Measurements from ENCODE around the gene ZFYVE27.
"Not testable (repeated sequence)": the region's sequence is repeated elsewhere in the genome, so short reads cannot be mapped to it uniquely, and the experiment has no call there.

Gene ZFYVE27

GRCh38 chr10:97736902-97737769, at the start of gene ZFYVE27:
TSS of gene ZFYVE27 (plus strand) at chr10:97737128. CDS start at chr10:97738478, 1,350 bp downstream.
- DNase-seq = peak; percentile 96

DNA sequence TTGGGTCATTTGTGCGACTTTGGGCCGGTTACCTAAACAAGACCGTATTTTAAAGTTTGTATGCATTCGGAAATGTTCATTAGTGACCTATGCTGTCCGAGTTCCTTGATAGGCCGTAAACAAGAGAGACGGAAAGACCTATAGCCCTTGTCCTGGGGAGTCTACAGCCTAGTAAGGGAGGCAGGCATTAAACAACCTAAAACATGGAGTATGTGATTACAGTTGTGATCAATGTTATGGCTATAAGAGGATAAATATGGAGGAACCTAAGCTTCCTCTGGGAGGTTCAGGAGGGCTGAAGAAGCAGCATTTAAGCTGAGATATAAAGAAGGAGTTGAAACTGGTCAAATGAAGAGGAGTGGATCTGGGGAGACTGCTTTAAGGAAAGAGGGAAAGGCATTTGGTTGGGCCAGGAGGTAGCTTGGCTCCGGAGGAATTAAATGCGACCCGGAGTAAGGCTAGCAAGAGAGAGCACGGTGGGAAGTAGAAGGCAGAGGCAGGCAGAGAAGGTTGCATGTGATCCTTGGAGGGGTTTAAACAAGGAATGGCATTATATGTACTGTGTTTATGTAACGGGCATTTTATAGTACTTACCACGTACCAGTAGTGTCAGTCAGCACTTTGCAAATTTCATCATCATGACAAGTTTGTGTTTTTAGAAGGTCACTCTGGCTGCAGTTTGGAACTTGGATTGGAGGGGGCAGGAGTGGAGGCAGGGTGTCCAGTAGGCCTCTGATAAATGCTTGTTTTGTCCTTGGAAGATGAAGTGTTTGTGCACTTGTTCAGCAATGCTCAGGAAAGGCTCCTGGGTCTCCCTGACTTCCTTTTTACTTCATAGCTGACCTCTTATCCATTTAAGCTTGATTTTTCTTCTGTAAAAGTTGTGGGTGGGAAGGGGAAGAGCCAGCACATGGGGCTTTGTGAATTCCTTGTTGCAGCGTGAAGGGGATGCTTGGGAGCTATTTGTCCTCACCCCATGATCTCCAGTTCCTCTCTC, 48.8 kb upstream of the ZFYVE27 start:
- DNase-seq = peak; percentile 32

DNA sequence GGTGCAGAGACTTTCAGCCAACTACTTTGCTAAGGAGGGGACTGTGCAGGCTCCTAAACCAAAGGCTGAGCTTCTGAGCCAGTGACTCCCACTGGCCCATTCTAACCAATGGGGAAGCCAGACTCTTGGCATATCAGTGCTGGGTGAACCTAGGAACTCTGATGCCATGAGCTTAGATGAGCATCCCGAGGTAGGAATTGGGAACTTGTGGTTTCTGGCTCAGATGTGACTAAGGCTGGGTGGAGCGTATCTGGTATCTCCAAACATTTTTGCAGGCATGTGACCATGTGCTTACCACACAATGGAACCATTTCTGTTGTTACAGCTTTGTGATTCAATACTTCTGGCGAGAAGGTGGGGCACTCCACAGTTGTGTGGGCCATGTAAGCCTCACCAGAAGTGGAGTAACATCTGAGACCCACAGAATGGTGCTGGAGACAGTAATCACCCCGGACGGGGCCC, 47.3 kb upstream of the ZFYVE27 start:
- DNase-seq = peak; percentile 79

DNA sequence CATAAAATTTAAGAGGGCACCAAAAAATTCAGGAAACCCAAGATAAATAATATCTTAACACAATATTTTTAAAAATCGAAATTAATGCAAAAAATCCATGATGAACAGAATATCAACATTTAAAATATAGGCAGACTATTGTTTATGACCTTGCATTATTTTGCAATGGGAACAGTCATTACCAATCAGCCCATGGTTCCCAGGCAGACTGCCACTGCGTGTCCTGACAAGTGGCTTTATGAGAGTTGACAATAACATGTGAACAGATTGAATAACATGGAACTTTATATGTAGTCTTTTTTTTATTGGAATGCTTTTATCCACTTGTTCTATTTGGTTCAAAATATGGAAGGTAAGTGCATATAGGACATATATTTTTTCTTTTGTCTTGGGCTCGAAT, 46.8 kb upstream of the ZFYVE27 start:
- no peak for DNase-seq

- not testable (repeated sequence) for DNase-seq
These were observed 38.8 kb upstream of the ZFYVE27 start for GRCh38 chr10:97698072-97698655.

GRCh38 chr10:97701438-97702069, 35.4 kb upstream of the ZFYVE27 start:
- peak; percentile 93 for DNase-seq

DNA sequence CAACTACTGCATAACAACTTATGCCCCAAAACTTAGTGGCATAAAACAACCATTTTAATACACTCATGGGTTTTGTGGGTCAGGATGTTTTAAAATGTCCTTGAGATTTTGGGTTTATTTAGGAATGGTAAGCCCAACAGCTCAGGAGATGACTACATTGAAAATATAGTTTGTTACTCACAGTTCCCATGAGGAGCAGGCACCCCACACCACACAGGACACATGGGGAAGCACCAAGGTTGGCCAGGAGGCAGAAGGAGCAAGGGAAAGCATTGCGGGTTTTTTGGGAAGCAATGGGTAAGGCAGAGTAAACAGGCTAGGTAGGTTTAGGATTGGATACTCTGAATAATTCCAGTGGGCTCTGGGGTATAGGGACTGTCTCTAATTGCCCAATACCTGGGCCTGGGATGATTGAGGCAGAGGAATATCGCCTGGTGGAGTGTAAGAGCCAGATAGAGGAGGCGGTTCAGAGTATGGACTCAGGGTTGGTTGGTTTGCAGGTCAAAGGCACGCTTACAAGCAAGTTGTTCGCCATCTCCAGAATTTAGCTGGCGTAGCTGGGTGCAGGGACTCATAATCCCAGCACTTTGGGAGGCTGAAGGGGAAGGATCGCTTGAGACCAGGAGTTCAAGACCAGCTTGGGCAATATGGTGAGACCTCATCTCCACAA, 33.4 kb upstream of the ZFYVE27 start:
- DNase-seq = no peak

DNA sequence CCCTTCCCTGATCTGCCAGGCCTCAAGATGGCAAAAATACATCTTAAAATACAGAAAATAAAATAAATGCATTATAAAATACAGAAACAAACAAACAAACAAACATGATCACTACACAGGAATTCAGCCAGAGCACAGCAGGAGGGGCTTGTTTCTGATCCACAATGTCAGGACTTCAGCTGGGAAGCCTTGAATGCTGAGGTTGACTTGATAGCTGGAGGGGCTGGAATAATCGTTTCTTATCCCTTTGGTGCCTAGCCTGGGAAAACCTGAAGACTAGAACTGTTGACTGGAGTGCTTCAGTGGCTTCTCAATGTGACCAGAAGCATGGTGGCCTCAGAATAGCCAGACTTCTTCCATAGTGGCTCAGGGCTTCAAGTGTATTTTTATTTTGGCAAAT, 32.6 kb upstream of the ZFYVE27 start:
- no peak for DNase-seq

DNA sequence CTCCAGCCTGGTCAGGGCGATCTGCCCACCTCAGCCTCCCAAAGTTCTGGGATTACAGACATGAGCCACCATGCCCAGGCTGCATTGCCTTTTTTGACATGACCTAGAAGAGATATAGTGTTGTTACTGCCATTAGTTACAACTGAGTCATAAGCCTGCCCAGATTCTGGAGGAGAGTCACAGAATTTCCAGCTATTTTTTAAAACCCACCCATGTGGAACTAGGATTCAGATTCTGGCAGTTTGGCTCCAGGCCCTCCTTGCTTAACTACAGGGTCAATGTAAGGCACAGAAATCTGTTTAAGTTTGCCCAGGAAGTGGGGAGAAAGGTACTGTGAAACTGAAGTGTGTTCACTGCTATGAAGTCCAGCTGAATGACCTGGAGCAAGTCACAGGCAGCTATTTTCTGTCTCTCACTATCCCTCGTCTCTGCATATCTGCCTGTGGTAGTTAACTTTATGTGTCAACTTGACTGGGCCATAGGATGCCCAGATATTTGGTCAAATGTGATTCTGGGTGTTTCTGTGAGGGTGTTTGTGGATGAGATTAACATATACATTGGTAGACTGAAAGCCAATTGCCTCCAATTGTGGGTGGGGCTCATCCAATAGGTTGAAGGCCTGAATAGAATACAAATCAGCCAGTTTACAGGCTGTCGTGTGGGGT, 31.8 kb upstream of the ZFYVE27 start:
- no peak for DNase-seq

DNA sequence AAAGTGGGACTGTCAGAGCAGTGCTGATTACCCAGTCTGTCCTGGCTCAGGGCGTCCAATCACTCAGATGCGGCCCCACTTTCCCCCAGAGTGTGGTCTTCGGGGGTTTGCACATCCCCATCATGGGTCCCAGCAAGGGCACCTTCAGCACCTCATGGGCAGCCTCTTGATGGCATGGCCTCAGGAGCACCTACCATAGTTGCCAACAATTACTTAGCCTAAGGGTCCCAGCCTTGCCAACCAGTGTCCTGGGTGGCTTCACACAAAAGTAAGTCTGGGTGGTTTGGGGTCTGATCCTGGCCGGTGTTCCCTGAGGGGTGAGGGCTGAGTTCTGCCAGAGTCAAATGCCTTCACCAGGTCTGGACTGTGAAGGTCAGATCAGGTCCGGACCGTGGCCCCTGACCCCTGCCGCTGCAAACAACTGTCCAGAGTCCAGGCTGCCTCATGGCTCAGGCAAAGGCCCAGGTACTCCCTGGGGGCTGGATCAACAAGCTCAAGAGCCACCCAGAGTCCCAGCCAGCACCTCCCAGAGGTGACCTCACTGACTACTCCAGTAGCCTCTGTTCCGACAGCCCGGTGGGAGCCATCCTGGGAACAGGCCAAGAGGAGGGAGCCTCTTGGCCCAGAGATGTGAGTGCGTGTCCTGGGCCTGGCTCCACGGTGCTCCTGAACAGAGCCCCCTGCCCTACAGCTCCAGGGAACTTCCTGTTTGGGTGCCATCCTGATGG, 29.6 kb upstream of the ZFYVE27 start:
- no peak for DNase-seq

DNA sequence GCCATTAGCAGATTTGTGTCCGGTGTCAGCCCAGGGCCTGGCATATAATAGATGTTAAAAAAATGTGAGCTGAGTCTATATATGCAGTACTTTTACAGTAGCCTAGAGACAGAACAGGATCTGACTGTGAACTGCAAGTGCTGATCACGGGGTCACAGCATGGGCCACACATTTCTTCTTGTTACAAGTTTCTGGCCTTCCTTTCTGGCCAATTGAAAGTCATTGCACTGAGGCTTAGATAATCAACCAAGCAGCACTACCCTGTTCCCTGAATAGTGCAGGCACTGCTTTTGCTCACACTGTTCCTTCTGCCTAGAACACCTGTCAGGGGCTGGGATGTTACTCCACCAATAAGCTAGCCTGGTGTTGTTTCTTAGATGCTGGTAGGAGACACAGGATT, 28.8 kb upstream of the ZFYVE27 start:
- DNase-seq = no peak

GRCh38 chr10:97708976-97709946, 27.7 kb upstream of the ZFYVE27 start:
- peak; percentile 79 for DNase-seq

- DNase-seq = no peak
These were observed 25.0 kb upstream of the ZFYVE27 start for GRCh38 chr10:97711640-97712572.

GRCh38 chr10:97713339-97713825, 23.5 kb upstream of the ZFYVE27 start, which contains the start of gene MARVELD1:
TSS of gene MARVELD1 (plus strand) at chr10:97713730. CDS start at chr10:97713877, 147 bp downstream.
- peak; percentile 73 for DNase-seq

DNA sequence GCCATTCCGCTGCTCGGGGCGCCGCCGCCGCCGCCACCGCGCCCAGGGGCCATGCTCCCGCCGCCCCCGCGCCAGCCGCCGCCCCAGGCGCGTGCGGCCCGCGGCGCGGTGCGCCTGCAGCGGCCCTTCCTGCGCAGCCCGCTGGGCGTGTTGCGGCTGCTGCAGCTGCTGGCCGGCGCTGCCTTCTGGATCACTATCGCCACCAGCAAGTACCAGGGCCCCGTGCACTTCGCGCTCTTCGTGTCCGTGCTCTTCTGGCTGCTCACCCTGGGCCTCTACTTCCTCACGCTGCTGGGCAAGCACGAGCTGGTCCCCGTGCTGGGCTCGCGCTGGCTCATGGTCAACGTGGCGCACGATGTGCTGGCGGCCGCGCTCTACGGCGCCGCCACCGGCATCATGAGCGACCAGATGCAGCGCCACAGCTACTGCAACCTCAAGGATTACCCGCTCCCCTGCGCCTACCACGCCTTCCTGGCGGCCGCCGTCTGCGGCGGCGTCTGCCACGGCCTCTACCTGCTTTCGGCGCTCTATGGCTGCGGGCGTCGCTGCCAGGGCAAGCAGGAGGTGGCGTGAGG, 23.0 kb upstream of the ZFYVE27 start:
- peak; percentile 77 for DNase-seq

DNA sequence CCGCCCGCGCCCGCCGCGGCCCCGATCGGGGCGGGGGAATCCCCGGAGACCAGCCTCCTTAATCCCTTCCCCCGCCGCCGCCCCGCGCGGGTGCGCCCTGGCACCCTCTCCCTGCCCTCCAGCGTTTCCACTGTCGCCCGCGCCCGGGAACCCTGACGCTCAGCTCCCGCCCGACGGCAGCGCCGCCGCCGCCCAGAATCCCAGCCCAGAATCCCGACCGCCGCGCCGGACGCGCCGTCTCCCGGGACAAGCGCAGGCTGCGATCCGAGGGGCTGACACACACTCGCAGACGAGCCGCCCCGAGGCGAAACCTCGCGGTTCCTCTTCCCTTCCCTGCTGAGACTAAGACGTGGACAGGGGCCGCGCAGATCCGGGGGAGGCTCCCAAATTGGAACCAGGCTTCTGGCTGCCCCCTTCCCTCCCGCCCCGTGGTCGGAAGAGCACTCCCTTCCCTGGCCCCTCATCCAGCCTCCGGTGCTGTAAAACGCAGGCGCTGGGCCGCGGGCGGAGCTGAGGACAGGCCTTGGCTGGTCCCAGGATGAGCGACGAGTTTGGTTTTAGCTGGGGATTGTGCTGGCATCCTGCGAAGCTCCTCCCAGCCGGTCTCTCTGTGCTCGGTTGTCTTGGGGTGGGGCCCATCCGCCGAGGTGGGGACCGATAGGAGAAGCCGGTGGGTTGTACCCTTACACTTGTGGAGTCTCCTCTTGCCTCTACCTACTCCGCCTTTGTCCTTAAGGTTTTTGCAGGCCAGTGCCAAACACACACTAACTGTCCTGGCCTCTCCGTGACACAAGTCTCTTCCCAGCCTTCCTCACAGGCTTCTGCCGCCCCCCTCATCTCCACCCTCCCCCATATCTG, 22.3 kb upstream of the ZFYVE27 start:
- DNase-seq = peak; percentile 87
